ENCODE results near the gene ADGRL4. TPM values are rescaled to one million over a fixed set of nuclear protein-coding genes. Genes with fewer than 3 reads are reported as not detected.

Gene ADGRL4
- total RNA-seq, 1 experiment from 2014 or later: not detected

DNA sequence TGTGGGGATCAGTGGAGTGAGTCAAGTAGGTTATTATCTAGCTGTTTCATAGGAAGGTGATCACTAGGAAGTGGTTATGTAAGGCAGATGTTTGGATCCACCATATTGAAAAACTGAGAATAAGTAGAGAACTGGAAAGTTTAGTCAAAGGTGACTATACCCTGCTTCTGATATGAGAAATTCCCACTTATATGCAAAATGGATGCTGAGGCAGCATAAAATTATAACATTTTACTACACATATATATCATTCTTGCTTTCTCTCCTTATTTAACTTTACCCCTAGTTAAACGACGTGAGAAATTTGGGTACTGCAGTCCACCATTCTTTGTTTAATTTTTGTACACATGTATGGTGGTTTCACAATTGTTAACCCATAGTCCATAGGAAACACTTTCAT lies 142.4 kb downstream of the ADGRL4 start:
- intact Hi-C loops (cut with micrococcal nuclease; ENCODE audit: unreplicated experiment) (no loop called here), in situ Hi-C loops (cut with HindIII; ENCODE audit: low pct_unique_long_range_greater_than_20kb, low sequenced_read_pairs) (no loop called here)
- Histone ChIP-seq H3K27ac (ENCODE audit: low read length) (no peak overlapping the region), H3K4me1 (ENCODE audit: control insufficient read depth, insufficient read depth, low read length) (no peaks in the 10 kb centered on the region), H3K27me3 (ENCODE audit: control insufficient read depth, insufficient read depth, low read length) (no peaks in the 10 kb centered on the region), H3K4me3 (ENCODE audit: low read depth in 2 of 2, low read length in 2 of 2) (no peak overlapping the region), H3K36me3 (ENCODE audit: control insufficient read depth, insufficient read depth, low read length) (no peaks in the 10 kb centered on the region), H3K9me3 (ENCODE audit: control insufficient read depth, insufficient read depth, low read depth, low read length) (no peaks in the 10 kb centered on the region)
- POLR2A ChIA-PET: no interaction called here
- no peak for ATAC-seq
- CTCF ChIA-PET: no interaction called here
- DNase-seq (ENCODE audit: low read depth, low spot score): no peak
- no TSS peak for BruUV-seq (replicated peaks)
- TF ChIP-seq, protein P1, sequence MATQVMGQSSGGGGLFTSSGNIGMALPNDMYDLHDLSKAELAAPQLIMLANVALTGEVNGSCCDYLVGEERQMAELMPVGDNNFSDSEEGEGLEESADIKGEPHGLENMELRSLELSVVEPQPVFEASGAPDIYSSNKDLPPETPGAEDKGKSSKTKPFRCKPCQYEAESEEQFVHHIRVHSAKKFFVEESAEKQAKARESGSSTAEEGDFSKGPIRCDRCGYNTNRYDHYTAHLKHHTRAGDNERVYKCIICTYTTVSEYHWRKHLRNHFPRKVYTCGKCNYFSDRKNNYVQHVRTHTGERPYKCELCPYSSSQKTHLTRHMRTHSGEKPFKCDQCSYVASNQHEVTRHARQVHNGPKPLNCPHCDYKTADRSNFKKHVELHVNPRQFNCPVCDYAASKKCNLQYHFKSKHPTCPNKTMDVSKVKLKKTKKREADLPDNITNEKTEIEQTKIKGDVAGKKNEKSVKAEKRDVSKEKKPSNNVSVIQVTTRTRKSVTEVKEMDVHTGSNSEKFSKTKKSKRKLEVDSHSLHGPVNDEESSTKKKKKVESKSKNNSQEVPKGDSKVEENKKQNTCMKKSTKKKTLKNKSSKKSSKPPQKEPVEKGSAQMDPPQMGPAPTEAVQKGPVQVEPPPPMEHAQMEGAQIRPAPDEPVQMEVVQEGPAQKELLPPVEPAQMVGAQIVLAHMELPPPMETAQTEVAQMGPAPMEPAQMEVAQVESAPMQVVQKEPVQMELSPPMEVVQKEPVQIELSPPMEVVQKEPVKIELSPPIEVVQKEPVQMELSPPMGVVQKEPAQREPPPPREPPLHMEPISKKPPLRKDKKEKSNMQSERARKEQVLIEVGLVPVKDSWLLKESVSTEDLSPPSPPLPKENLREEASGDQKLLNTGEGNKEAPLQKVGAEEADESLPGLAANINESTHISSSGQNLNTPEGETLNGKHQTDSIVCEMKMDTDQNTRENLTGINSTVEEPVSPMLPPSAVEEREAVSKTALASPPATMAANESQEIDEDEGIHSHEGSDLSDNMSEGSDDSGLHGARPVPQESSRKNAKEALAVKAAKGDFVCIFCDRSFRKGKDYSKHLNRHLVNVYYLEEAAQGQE (IDR thresholded peaks at IDR 0.05; ENCODE audit: insufficient read depth in 1 of 2, low read depth in 2 of 2, low read length in 1 of 2): no peak
- TF ChIP-seq, protein P2, sequence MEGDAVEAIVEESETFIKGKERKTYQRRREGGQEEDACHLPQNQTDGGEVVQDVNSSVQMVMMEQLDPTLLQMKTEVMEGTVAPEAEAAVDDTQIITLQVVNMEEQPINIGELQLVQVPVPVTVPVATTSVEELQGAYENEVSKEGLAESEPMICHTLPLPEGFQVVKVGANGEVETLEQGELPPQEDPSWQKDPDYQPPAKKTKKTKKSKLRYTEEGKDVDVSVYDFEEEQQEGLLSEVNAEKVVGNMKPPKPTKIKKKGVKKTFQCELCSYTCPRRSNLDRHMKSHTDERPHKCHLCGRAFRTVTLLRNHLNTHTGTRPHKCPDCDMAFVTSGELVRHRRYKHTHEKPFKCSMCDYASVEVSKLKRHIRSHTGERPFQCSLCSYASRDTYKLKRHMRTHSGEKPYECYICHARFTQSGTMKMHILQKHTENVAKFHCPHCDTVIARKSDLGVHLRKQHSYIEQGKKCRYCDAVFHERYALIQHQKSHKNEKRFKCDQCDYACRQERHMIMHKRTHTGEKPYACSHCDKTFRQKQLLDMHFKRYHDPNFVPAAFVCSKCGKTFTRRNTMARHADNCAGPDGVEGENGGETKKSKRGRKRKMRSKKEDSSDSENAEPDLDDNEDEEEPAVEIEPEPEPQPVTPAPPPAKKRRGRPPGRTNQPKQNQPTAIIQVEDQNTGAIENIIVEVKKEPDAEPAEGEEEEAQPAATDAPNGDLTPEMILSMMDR (IDR thresholded peaks at IDR 0.05): no peak
- no peak for TF ChIP-seq TCF7L2 (IDR thresholded peaks at IDR 0.05; ENCODE audit: low read depth, low read length)
- TF ChIP-seq POLR2AphosphoS5 (IDR thresholded peaks at IDR 0.05; ENCODE audit: low read depth, low read length): no peak
- TF ChIP-seq SIN3A (IDR thresholded peaks at IDR 0.05; ENCODE audit: borderline replicate concordance, insufficient read depth, low read depth, low read length): no peak

DNA sequence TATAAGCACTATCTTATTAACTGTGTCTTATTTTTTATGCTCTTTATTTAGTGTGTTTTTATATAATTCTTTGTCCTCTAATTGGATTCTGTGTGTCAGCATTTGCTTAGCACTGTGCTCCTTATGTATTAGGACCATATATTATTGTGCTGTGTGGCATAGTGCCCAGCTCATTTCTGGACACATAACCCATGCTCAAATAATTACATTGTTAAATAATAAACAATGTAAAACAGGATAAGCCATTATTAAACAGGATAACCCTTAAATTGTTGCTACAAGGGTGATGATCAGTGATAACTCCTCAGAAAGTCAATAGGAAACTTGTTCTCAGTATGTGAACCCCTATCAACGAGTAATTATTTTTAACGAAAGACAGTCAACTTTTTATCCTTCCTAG lies 150.4 kb downstream of the ADGRL4 start:
- POLR2A ChIA-PET: no interaction called here
- DNase-seq (ENCODE audit: low read depth, low spot score) (no peak), ATAC-seq (no peak)
- no peak overlapping the region for H3K27ac ChIP-seq (ENCODE audit: low read length)
- H3K4me3 ChIP-seq (ENCODE audit: low read depth in 2 of 2, low read length in 2 of 2): no peak overlapping the region
- in situ Hi-C loops (cut with HindIII; ENCODE audit: low pct_unique_long_range_greater_than_20kb, low sequenced_read_pairs): no loop called here
- CTCF ChIA-PET: no interaction called here
- TF ChIP-seq SIN3A (IDR thresholded peaks at IDR 0.05; ENCODE audit: borderline replicate concordance, insufficient read depth, low read depth, low read length): no peak
- no TSS peak for BruUV-seq (replicated peaks)
- H3K4me1 ChIP-seq (ENCODE audit: control insufficient read depth, insufficient read depth, low read length): no peaks in the 10 kb centered on the region
- H3K36me3 ChIP-seq (ENCODE audit: control insufficient read depth, insufficient read depth, low read length): no peaks in the 10 kb centered on the region
- intact Hi-C loops (cut with micrococcal nuclease; ENCODE audit: unreplicated experiment): no loop called here
- H3K27me3 ChIP-seq (ENCODE audit: control insufficient read depth, insufficient read depth, low read length): no peaks in the 10 kb centered on the region
- H3K9me3 ChIP-seq (ENCODE audit: control insufficient read depth, insufficient read depth, low read depth, low read length): no peaks in the 10 kb centered on the region

DNA sequence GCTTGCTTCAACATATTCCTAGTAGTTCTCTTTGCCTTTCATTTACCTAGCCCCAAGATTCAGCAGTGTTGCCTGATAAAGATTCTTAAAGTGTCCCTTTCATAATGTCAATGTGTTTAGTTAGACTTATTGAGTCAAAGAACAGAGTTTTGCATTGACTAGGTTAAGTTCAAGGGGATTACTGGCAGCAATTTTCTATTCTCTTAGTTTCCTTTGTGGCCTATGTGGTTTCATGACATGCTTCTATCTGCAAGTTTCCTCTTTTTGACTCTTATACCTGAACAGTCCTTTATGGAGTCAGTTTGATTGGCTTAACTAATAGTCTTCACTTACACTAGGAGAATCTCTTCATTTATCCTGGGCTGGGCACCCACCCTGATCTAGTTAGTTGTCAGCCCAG lies 151.3 kb downstream of the ADGRL4 start:
- no peaks in the 10 kb centered on the region for H3K36me3 ChIP-seq (ENCODE audit: control insufficient read depth, insufficient read depth, low read length)
- H3K27ac ChIP-seq (ENCODE audit: low read length): no peak overlapping the region
- CTCF ChIA-PET: no interaction called here
- ATAC-seq (no peak), DNase-seq (ENCODE audit: low read depth, low spot score) (no peak)
- POLR2A ChIA-PET: no interaction called here
- no peak for TF ChIP-seq POLR2AphosphoS5 (IDR thresholded peaks at IDR 0.05; ENCODE audit: low read depth, low read length)
- no peaks in the 10 kb centered on the region for H3K4me1 ChIP-seq (ENCODE audit: control insufficient read depth, insufficient read depth, low read length)
- in situ Hi-C loops (cut with HindIII; ENCODE audit: low pct_unique_long_range_greater_than_20kb, low sequenced_read_pairs) (no loop called here), intact Hi-C loops (cut with micrococcal nuclease; ENCODE audit: unreplicated experiment) (no loop called here)
- no peaks in the 10 kb centered on the region for H3K27me3 ChIP-seq (ENCODE audit: control insufficient read depth, insufficient read depth, low read length)
- H3K9me3 ChIP-seq (ENCODE audit: control insufficient read depth, insufficient read depth, low read depth, low read length): no peaks in the 10 kb centered on the region
- no peak overlapping the region for H3K4me3 ChIP-seq (ENCODE audit: low read depth in 2 of 2, low read length in 2 of 2)
- BruUV-seq (replicated peaks): no TSS peak
